Neural progenitor cell (in vitro differentiated cells): ENCODE data around the gene BMPER. TPM values are rescaled to one million over a fixed set of nuclear protein-coding genes. Genes with fewer than 3 reads are reported as not detected.

Experiments
- DNase-seq: peaks from one replicate; pipeline ENCODE4 v3.0.0-alpha.2; 2016; ENCODE audit warnings: low spot score
- H2AFZ ChIP-seq: fragments of 200-600 bp; sonication (generic); replicated peaks from 2 replicates; pipeline ENCODE4 v1.6.1; 2016; ENCODE audit warnings: antibody characterized with exemption
- H3F3A ChIP-seq: fragments of 200-600 bp; sonication (generic); 2 replicates; pipeline ENCODE4 v1.6.1; 2016; ENCODE audit warnings: antibody characterized with exemption, low read depth
- H3K27ac ChIP-seq: fragments of 200-600 bp; sonication (generic); 2 replicates; pipeline ENCODE4 v1.5.1; 2016; ENCODE audit warnings: mild to moderate bottlenecking
- H3K27me3 ChIP-seq: fragments of 200-600 bp; sonication (generic); 2 replicates; pipeline ENCODE4 v1.6.1; 2016; ENCODE audit warnings: mild to moderate bottlenecking, moderate library complexity
- H3K36me3 ChIP-seq: fragments of 200-600 bp; sonication (generic); 2 replicates; pipeline ENCODE4 v1.5.1; 2016
- H3K4me1 ChIP-seq: fragments of 200-600 bp; sonication (generic); 2 replicates; pipeline ENCODE4 v1.6.1; 2016; ENCODE audit warnings: mixed run types
- H3K4me2 ChIP-seq: fragments of 200-600 bp; sonication (generic); 2 replicates; pipeline ENCODE4 v1.6.1; 2016
- H3K4me3 ChIP-seq: fragments of 200-600 bp; sonication (generic); 2 replicates; pipeline ENCODE4 v1.5.1; 2016
- H3K79me2 ChIP-seq: fragments of 200-600 bp; sonication (generic); 2 replicates; pipeline ENCODE4 v1.6.1; 2016; ENCODE audit warnings: low read depth
- H3K9ac ChIP-seq: fragments of 200-600 bp; sonication (generic); 2 replicates; pipeline ENCODE4 v1.6.1; 2016
- H3K9me3 ChIP-seq: fragments of 200-600 bp; sonication (generic); 2 replicates; pipeline ENCODE4 v1.5.1; 2016; ENCODE audit warnings: low read depth
- H4K20me1 ChIP-seq: fragments of 200-600 bp; sonication (generic); 2 replicates; pipeline ENCODE4 v1.6.1; 2016; ENCODE audit warnings: low read depth
- H3K27ac Mint-ChIP-seq: 3 replicates; pipeline ENCODE4 v1.8.0; 2021; ENCODE audit warnings: mixed read lengths
- H3K27me3 Mint-ChIP-seq: 2 replicates; pipeline ENCODE4 v1.8.0; 2022; ENCODE audit warnings: low read depth, mild to moderate bottlenecking, inconsistent platforms, moderate library complexity, mixed read lengths; ENCODE audit not compliant: insufficient read depth
- H3K36me3 Mint-ChIP-seq: 3 replicates; pipeline ENCODE4 v1.8.0; 2021; ENCODE audit warnings: mixed read lengths
- H3K4me1 Mint-ChIP-seq: 3 replicates; pipeline ENCODE4 v1.8.0; 2021; ENCODE audit warnings: mixed read lengths
- H3K4me3 Mint-ChIP-seq: 3 replicates; pipeline ENCODE4 v1.8.0; 2021; ENCODE audit warnings: mild to moderate bottlenecking, moderate library complexity, mixed read lengths
- H3K9me3 Mint-ChIP-seq: 3 replicates; pipeline ENCODE4 v1.8.0; 2020; ENCODE audit warnings: mixed read lengths
- CTCF ChIP-seq: fragments of 200-600 bp; sonication (generic); IDR thresholded peaks from 2 replicates; pipeline ENCODE4 v1.5.1; 2017; ENCODE audit warnings: antibody characterized with exemption, mild to moderate bottlenecking
- EZH2 ChIP-seq: fragments of 200-600 bp; sonication (generic); IDR thresholded peaks from 2 replicates; pipeline ENCODE4 v1.6.1; 2017; ENCODE audit warnings: antibody characterized with exemption, mild to moderate bottlenecking, moderate library complexity
- EZH2phosphoT487 ChIP-seq: fragments of 200-600 bp; sonication (generic); IDR thresholded peaks from 2 replicates; pipeline ENCODE4 v1.6.1; 2017; ENCODE audit warnings: antibody characterized with exemption
- total RNA-seq: library from RNA; depleted of rRNA; stranded (reverse); fragments of >200 nt; gene quantifications from 2 replicates; pipeline ENCODE4 v1.2.3, GENCODE V29; 2015; ENCODE audit warnings: low replicate concordance

Gene BMPER
- total RNA-seq, 1 donor from 2014 or later: 1.2 TPM

GRCh38 chr7:34093276-34093675, 187.9 kb downstream of the BMPER start:
- H2AFZ ChIP-seq: no peak overlapping the region
- no peak overlapping the region for H3K27ac ChIP-seq
- H3K36me3 ChIP-seq: no peaks in the 10 kb centered on the region
- DNase-seq: no peak
- H3K4me1 ChIP-seq: no peaks in the 10 kb centered on the region
- H3K4me3 Mint-ChIP-seq: no peak overlapping the region
- no peaks in the 10 kb centered on the region for H3K79me2 ChIP-seq
- no peak overlapping the region for H3K4me3 ChIP-seq
- no peaks in the 10 kb centered on the region for H3F3A ChIP-seq
- H3K27me3 Mint-ChIP-seq: peaks cover 3% of the 10 kb centered on the region
- no peak overlapping the region for H3K27ac Mint-ChIP-seq
- H3K4me1 Mint-ChIP-seq: peaks cover 9% of the 10 kb centered on the region
- H3K36me3 Mint-ChIP-seq: no peaks in the 10 kb centered on the region
- no peak overlapping the region for H3K9ac ChIP-seq
- H3K9me3 ChIP-seq: no peaks in the 10 kb centered on the region
- H3K27me3 ChIP-seq: no peaks in the 10 kb centered on the region
- peaks cover 4% of the 10 kb centered on the region for H3K9me3 Mint-ChIP-seq
- TF ChIP-seq EZH2phosphoT487 (no peak), CTCF (no peak), EZH2 (no peak)
- no peaks in the 10 kb centered on the region for H4K20me1 ChIP-seq
- H3K4me2 ChIP-seq: no peak overlapping the region

- no peaks in the 10 kb centered on the region for H3F3A ChIP-seq
- H4K20me1 ChIP-seq: no peaks in the 10 kb centered on the region
- no peak overlapping the region for H3K9ac ChIP-seq
- H3K9me3 ChIP-seq: no peaks in the 10 kb centered on the region
- no peak overlapping the region for H3K4me3 ChIP-seq
- no peak for DNase-seq
- H3K27me3 ChIP-seq: no peaks in the 10 kb centered on the region
- Mint-ChIP-seq H3K27ac (no peak overlapping the region), H3K4me1 (peaks cover 9% of the 10 kb centered on the region), H3K4me3 (no peak overlapping the region), H3K27me3 (peaks cover 3% of the 10 kb centered on the region), H3K9me3 (peaks cover 4% of the 10 kb centered on the region), H3K36me3 (no peaks in the 10 kb centered on the region)
- no peak for TF ChIP-seq EZH2
- no peak for TF ChIP-seq EZH2phosphoT487
- TF ChIP-seq CTCF: no peak
- H3K4me2 ChIP-seq: no peak overlapping the region
- H3K79me2 ChIP-seq: no peaks in the 10 kb centered on the region
- H2AFZ ChIP-seq: no peak overlapping the region
- H3K36me3 ChIP-seq: no peaks in the 10 kb centered on the region
- H3K4me1 ChIP-seq: no peaks in the 10 kb centered on the region
- no peak overlapping the region for H3K27ac ChIP-seq
Observed at GRCh38 chr7:34096198-34096651, 190.9 kb downstream of the BMPER start.

- Histone ChIP-seq H3K79me2 (no peaks in the 10 kb centered on the region), H4K20me1 (no peaks in the 10 kb centered on the region), H3K4me1 (no peaks in the 10 kb centered on the region), H3K36me3 (no peaks in the 10 kb centered on the region), H3F3A (no peaks in the 10 kb centered on the region), H3K9ac (no peak overlapping the region), H2AFZ (no peak overlapping the region), H3K27me3 (no peaks in the 10 kb centered on the region), H3K4me2 (no peak overlapping the region), H3K4me3 (no peak overlapping the region), H3K9me3 (no peaks in the 10 kb centered on the region), H3K27ac (no peak overlapping the region)
- Mint-ChIP-seq H3K4me3 (no peak overlapping the region), H3K27ac (no peak overlapping the region), H3K27me3 (peaks cover 5% of the 10 kb centered on the region), H3K36me3 (no peaks in the 10 kb centered on the region), H3K4me1 (peaks cover 9% of the 10 kb centered on the region), H3K9me3 (peaks cover 4% of the 10 kb centered on the region)
- no peak for DNase-seq
- no peak for TF ChIP-seq EZH2phosphoT487
- TF ChIP-seq CTCF: no peak
Observed at GRCh38 chr7:34096777-34097176, 191.4 kb downstream of the BMPER start.
